Subcutaneous adipose tissue (tissue), 4 donors: ENCODE results near the gene TSC1. TPM values are rescaled to one million over a fixed set of nuclear protein-coding genes. Genes with fewer than 3 reads are reported as not detected.

Experiments used
- small RNA-seq: library from RNA; depleted of rRNA; stranded (forward); fragments of <200 nt; gene quantifications from one replicate; pipeline ENCODE3, GENCODE V24; 2016
- total RNA-seq, 4 donors: library from RNA; depleted of rRNA; stranded (reverse); fragments of >200 nt; gene quantifications; one replicate each; pipeline ENCODE4 v1.1.0, GENCODE V29; 2016
- TF ChIP-seq, protein P1 (sequence below): fragments of 450-650 bp; IDR thresholded peaks from one replicate; pipeline ENCODE4 v1.5.1; 2016; ENCODE audit warnings: low read depth, mild to moderate bottlenecking, control low read depth, antibody characterized with exemption, moderate library complexity

Gene TSC1
- total RNA-seq, 4 donors from 2014 or later: 43.4 to 63.1 (median 51.4) TPM

DNA sequence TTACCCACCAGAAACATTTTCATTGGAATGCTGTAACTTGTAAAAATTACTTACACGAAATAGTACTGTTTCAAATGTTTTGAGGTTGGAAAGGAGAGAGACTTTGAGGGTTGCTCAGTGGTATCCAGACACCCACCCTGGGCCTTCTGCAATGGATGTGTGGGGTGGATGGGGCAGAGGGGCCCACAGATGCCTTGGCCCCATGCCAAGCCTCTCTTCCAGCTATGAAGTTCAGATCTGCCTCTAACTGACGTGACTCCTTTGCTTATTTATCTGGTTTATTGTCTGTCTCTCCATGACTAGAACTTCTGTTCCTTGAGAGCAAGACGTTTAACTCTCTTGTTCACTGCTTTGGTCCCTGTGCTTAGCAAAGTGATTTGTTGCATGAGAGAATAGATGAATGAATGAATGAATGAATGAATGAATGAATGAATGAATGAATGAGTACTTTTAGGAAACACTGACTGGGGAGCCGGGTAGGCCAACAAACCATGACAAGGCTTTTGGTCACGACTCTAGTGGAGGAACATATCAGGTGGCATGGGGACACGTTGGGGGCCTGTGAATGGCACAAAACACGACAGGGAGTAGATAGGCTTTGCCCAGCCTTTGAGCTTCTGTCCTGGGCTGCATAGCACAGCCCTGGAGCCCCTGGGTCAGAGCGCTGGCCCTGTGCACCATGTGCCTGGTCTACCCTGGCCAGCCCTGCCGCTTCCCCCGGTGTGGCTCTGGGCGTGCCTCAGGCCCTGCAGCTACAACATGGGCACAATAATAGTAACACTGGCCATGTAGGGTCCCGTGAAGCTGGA lies 98.1 kb downstream of the TSC1 start:
- TF ChIP-seq, protein P1, sequence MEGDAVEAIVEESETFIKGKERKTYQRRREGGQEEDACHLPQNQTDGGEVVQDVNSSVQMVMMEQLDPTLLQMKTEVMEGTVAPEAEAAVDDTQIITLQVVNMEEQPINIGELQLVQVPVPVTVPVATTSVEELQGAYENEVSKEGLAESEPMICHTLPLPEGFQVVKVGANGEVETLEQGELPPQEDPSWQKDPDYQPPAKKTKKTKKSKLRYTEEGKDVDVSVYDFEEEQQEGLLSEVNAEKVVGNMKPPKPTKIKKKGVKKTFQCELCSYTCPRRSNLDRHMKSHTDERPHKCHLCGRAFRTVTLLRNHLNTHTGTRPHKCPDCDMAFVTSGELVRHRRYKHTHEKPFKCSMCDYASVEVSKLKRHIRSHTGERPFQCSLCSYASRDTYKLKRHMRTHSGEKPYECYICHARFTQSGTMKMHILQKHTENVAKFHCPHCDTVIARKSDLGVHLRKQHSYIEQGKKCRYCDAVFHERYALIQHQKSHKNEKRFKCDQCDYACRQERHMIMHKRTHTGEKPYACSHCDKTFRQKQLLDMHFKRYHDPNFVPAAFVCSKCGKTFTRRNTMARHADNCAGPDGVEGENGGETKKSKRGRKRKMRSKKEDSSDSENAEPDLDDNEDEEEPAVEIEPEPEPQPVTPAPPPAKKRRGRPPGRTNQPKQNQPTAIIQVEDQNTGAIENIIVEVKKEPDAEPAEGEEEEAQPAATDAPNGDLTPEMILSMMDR: no peak

DNA sequence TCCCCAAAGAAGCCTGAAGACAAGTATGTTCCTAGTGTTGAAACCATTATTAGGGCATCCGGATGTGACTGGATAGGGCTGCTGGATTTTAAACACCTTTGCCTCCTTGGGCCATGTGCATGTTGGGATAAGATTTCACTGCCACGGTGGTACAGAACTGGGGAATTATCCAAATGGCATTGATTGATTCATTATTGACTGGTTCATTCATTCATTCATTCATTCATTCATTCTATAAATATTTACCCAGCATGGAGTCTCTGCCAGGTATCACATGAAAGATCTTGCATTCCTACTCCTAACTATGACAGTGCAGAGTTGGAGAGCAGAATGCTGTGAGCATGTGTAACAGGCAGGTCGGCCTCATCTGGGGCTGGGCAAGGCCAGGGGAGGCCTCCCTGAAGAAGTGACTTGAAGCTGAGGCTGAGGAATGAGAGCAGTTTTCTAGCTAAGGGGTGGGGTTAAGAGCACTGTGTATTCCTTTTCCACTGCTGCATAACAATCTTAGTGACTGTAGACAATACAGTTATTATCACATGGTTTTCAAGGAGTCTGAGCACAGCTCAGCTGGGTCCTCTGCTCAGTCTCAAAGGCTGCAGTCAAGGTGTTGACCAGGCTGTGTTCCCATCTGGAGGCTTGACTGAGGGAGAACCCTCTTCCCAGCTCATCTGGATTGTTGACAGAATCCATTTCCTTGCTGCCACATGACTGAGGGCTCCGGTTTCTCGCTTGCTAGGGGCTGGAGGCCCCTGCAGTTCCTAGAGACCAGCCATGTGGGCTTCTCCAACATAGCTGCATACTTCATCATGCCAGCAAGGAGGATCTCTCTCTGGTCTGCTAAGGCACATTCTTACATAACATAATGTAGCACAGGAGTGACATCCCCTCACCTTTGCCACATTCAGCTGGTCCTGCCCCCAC lies 102.0 kb downstream of the TSC1 start:
- TF ChIP-seq, protein P1: no peak

Small RNA genes within 50 kb of the gene (small RNA-seq; reads per million reads assigned to genes)
- gene AL593851.1: not detected
- not detected for gene MIR548AW
- not detected for gene RNU7-21P

Other genes with a start within 250 kb of the TSC1 start
- 1 to 10 TPM in 3 of 4 donors, under 1 TPM in 1; 0.68 to 1.3 (median 1.1) TPM for gene AK8, start 66.3 kb downstream of the TSC1 start, total RNA-seq
- 1 to 10 TPM; 3.0 to 4.2 (median 3.3) TPM for gene SPACA9, start 65.7 kb downstream of the TSC1 start, total RNA-seq
- not detected for gene GFI1B, start 34.1 kb upstream of the TSC1 start, total RNA-seq
- 10 to 100 TPM; 32.0 to 63.1 (median 41.1) TPM for gene GTF3C5, start 86.4 kb upstream of the TSC1 start, total RNA-seq
- under 1 TPM in 1 of 4 donors, not detected in 3; 0.75 TPM for gene CEL, start 117.4 kb upstream of the TSC1 start, total RNA-seq
- 10 to 100 TPM; 26.0 to 95.1 (median 38.9) TPM for gene RALGDS, start 176.6 kb upstream of the TSC1 start, total RNA-seq
- 10 to 100 TPM; 10.6 to 32.3 (median 20.5) TPM for gene GBGT1, start 219.3 kb upstream of the TSC1 start, total RNA-seq